ENCODE data around the gene SLC38A2.

Gene SLC38A2

DNA sequence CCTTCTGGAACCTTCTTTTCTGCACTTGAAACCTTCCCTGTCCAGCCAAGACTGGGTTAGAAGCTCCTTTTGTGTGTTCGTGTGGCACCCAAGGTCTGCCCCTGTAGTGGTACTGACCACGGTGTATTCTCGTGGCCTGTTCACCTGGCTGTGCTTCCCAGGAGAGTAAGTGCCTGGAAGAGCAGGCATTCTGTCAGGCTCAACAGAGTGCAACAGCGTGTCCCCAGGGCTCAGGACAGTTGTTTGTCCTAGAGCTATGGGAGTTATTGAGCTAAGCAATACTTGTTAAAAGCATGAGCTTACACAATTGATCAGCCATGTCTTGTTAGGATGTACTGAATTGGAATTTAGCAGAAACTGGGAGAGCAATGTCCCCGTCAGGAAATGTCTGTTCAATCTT is 12.9 kb upstream of the SLC38A2 start:
- POLR2A ChIA-PET, result interaction anchor here (0.7 to 2.2 kb wide), 2 partner anchors 14 to 986 kb away, joined by 4 to 11 read pairs; no protein-coding TSS in a partner anchor
- no peak overlapping the region for H3K4me3 ChIP-seq (ENCODE audit: low read depth, low read length)

More for the DNA sequence above, 12.9 kb upstream of the SLC38A2 start:
- Histone ChIP-seq H3K36me3 (ENCODE audit: control insufficient read depth in 2 of 2, insufficient read depth in 1 of 2, low read length in 2 of 2) (no peaks in the 10 kb centered on the region), H3K9me3 (ENCODE audit: control insufficient read depth, insufficient read depth, low read depth, low read length) (no peaks in the 10 kb centered on the region), H3K27ac (ENCODE audit: extremely low read depth, low read depth, low read length) (no peak overlapping the region), H3K4me1 (ENCODE audit: control insufficient read depth, insufficient read depth, low read length) (peaks cover 27% of the 10 kb centered on the region)
- TF ChIP-seq GLIS1 (tag by site-specific recombination; IDR thresholded peaks at IDR 0.05), result no peak
- TF ChIP-seq ZNF555 (tag by site-specific recombination; conservative IDR thresholded peaks at IDR 0.05), result no peak
- TF ChIP-seq ZNF140 (tag by site-specific recombination; IDR thresholded peaks at IDR 0.05), result no peak
- 0 out of 2 replicates have a peak, but pooled peaks have one; percentile 22 for TF ChIP-seq SCRT1 (tag by site-specific recombination; IDR thresholded peaks at IDR 0.05; ENCODE audit: borderline replicate concordance)
- no peak for TF ChIP-seq ZNF335 (tag by site-specific recombination; conservative IDR thresholded peaks at IDR 0.05)
- no peak for TF ChIP-seq ZNF548 (tag by site-specific recombination; IDR thresholded peaks at IDR 0.05)
- TF ChIP-seq ZNF701 (tag by site-specific recombination; IDR thresholded peaks at IDR 0.05), result no peak
- no peak for TF ChIP-seq ZNF2 (tag by site-specific recombination; IDR thresholded peaks at IDR 0.05)
- TF ChIP-seq ZNF654 (tag by site-specific recombination; IDR thresholded peaks at IDR 0.05; ENCODE audit: low read depth), result no peak
- TF ChIP-seq, protein P1, sequence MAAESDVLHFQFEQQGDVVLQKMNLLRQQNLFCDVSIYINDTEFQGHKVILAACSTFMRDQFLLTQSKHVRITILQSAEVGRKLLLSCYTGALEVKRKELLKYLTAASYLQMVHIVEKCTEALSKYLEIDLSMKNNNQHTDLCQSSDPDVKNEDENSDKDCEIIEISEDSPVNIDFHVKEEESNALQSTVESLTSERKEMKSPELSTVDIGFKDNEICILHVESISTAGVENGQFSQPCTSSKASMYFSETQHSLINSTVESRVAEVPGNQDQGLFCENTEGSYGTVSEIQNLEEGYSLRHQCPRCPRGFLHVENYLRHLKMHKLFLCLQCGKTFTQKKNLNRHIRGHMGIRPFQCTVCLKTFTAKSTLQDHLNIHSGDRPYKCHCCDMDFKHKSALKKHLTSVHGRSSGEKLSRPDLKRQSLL (tag by site-specific recombination; IDR thresholded peaks at IDR 0.05), result peak; percentile 24; the same call in 1 of the 2 replicates
- TF ChIP-seq, protein P2, sequence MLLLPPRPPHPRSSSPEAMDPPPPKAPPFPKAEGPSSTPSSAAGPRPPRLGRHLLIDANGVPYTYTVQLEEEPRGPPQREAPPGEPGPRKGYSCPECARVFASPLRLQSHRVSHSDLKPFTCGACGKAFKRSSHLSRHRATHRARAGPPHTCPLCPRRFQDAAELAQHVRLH (tag by site-specific recombination; IDR thresholded peaks at IDR 0.05), result no peak
- TF ChIP-seq, protein P3, sequence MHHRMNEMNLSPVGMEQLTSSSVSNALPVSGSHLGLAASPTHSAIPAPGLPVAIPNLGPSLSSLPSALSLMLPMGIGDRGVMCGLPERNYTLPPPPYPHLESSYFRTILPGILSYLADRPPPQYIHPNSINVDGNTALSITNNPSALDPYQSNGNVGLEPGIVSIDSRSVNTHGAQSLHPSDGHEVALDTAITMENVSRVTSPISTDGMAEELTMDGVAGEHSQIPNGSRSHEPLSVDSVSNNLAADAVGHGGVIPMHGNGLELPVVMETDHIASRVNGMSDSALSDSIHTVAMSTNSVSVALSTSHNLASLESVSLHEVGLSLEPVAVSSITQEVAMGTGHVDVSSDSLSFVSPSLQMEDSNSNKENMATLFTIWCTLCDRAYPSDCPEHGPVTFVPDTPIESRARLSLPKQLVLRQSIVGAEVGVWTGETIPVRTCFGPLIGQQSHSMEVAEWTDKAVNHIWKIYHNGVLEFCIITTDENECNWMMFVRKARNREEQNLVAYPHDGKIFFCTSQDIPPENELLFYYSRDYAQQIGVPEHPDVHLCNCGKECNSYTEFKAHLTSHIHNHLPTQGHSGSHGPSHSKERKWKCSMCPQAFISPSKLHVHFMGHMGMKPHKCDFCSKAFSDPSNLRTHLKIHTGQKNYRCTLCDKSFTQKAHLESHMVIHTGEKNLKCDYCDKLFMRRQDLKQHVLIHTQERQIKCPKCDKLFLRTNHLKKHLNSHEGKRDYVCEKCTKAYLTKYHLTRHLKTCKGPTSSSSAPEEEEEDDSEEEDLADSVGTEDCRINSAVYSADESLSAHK (tag by site-specific recombination; IDR thresholded peaks at IDR 0.05), result no peak
- no peak for TF ChIP-seq ZNF184 (tag by site-specific recombination; IDR thresholded peaks at IDR 0.05)
- TF ChIP-seq ZNF623 (tag by site-specific recombination; IDR thresholded peaks at IDR 0.05), result no peak
- TF ChIP-seq ZNF571 (tag by site-specific recombination; IDR thresholded peaks at IDR 0.05), result no peak
- no peak for TF ChIP-seq ZNF670 (tag by site-specific recombination; IDR thresholded peaks at IDR 0.05; ENCODE audit: low read depth)
- peak; percentile 75 for TF ChIP-seq ZNF341 (tag by site-specific recombination; IDR thresholded peaks at IDR 0.05; ENCODE audit: low read depth)
- TF ChIP-seq, protein P4, sequence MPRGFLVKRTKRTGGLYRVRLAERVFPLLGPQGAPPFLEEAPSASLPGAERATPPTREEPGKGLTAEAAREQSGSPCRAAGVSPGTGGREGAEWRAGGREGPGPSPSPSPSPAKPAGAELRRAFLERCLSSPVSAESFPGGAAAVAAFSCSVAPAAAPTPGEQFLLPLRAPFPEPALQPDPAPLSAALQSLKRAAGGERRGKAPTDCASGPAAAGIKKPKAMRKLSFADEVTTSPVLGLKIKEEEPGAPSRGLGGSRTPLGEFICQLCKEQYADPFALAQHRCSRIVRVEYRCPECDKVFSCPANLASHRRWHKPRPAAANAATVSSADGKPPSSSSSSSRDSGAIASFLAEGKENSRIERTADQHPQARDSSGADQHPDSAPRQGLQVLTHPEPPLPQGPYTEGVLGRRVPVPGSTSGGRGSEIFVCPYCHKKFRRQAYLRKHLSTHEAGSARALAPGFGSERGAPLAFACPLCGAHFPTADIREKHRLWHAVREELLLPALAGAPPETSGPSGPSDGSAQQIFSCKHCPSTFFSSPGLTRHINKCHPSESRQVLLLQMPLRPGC (tag by site-specific recombination; IDR thresholded peaks at IDR 0.05), result no peak
- no peak for TF ChIP-seq ZNF510 (tag by site-specific recombination; IDR thresholded peaks at IDR 0.05; ENCODE audit: insufficient replicate concordance)
- TF ChIP-seq ZNF624 (tag by site-specific recombination; IDR thresholded peaks at IDR 0.05), result no peak
- TF ChIP-seq ZSCAN16 (tag by site-specific recombination; IDR thresholded peaks at IDR 0.05), result no peak
- 0 out of 2 replicates have a peak, but pooled peaks have one; percentile 29 for TF ChIP-seq SCRT2 (tag by site-specific recombination; IDR thresholded peaks at IDR 0.05)
- no peak for TF ChIP-seq TRIM28 (IDR thresholded peaks at IDR 0.05; ENCODE audit: borderline replicate concordance, low read length)
- TF ChIP-seq IKZF3 (tag by site-specific recombination; IDR thresholded peaks at IDR 0.05), result peak; percentile 30; the same call in 1 of the 2 replicates
- TF ChIP-seq, protein P5, sequence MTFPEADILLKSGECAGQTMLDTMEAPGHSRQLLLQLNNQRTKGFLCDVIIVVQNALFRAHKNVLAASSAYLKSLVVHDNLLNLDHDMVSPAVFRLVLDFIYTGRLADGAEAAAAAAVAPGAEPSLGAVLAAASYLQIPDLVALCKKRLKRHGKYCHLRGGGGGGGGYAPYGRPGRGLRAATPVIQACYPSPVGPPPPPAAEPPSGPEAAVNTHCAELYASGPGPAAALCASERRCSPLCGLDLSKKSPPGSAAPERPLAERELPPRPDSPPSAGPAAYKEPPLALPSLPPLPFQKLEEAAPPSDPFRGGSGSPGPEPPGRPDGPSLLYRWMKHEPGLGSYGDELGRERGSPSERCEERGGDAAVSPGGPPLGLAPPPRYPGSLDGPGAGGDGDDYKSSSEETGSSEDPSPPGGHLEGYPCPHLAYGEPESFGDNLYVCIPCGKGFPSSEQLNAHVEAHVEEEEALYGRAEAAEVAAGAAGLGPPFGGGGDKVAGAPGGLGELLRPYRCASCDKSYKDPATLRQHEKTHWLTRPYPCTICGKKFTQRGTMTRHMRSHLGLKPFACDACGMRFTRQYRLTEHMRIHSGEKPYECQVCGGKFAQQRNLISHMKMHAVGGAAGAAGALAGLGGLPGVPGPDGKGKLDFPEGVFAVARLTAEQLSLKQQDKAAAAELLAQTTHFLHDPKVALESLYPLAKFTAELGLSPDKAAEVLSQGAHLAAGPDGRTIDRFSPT (tag by site-specific recombination; IDR thresholded peaks at IDR 0.05), result no peak
- TF ChIP-seq, protein P6, sequence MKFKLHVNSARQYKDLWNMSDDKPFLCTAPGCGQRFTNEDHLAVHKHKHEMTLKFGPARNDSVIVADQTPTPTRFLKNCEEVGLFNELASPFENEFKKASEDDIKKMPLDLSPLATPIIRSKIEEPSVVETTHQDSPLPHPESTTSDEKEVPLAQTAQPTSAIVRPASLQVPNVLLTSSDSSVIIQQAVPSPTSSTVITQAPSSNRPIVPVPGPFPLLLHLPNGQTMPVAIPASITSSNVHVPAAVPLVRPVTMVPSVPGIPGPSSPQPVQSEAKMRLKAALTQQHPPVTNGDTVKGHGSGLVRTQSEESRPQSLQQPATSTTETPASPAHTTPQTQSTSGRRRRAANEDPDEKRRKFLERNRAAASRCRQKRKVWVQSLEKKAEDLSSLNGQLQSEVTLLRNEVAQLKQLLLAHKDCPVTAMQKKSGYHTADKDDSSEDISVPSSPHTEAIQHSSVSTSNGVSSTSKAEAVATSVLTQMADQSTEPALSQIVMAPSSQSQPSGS (tag by site-specific recombination; IDR thresholded peaks at IDR 0.05; ENCODE audit: low read depth), result no peak
- TF ChIP-seq, protein P7, sequence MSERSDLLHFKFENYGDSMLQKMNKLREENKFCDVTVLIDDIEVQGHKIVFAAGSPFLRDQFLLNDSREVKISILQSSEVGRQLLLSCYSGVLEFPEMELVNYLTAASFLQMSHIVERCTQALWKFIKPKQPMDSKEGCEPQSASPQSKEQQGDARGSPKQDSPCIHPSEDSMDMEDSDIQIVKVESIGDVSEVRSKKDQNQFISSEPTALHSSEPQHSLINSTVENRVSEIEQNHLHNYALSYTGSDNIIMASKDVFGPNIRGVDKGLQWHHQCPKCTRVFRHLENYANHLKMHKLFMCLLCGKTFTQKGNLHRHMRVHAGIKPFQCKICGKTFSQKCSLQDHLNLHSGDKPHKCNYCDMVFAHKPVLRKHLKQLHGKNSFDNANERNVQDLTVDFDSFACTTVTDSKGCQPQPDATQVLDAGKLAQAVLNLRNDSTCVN (tag by site-specific recombination; optimal IDR thresholded peaks at IDR 0.05), result no peak
- no peak for TF ChIP-seq KLF9 (tag by site-specific recombination; IDR thresholded peaks at IDR 0.05; ENCODE audit: low read depth)
- CTCF ChIA-PET, result no interaction called here
